Stimulated activated naive CD8-positive, alpha-beta T cell treated with anti-CD3 and anti-CD28 coated beads, Interleukin-15, amount 100 ng/mL, for 72 hours (primary cell): Measurements from ENCODE around the gene ARHGAP22.

Experiments used
- ATAC-seq: fragments of 150-1000 bp; cut with Tn5 transposase; 2 replicates; pipeline ENCODE4 v1.10.0; 2021; ENCODE audit warnings: mild to moderate bottlenecking, moderate library complexity
- DNase-seq, 2 donors: peaks; one replicate each; pipeline ENCODE4 v3.0.0; 2021 to 2022
- H3K27ac Mint-ChIP-seq, 2 donors: one replicate each; pipeline ENCODE4 v1.8.0; 2022; ENCODE audit warnings: mild to moderate bottlenecking in 2 of 2, mixed read lengths in 2 of 2, moderate library complexity in 2 of 2
- H3K27me3 Mint-ChIP-seq: one replicate; pipeline ENCODE4 v1.8.0; 2022; ENCODE audit warnings: mixed read lengths
- H3K4me1 Mint-ChIP-seq: one replicate; pipeline ENCODE4 v1.8.0; 2022; ENCODE audit warnings: mild to moderate bottlenecking, mixed read lengths
- H3K4me3 Mint-ChIP-seq, 2 donors: one replicate each; pipeline ENCODE4 v1.8.0; 2022; ENCODE audit warnings: mild to moderate bottlenecking in 2 of 2, mixed read lengths in 2 of 2, moderate library complexity in 1 of 2
- H3K9me3 Mint-ChIP-seq, 2 donors: one replicate each; pipeline ENCODE4 v1.8.0; 2022; ENCODE audit warnings: mixed read lengths in 2 of 2

ARHGAP22 gene

GRCh38 chr10:48567346-48567745 lies 37.5 kb downstream of the ARHGAP22 start:
- no peak for ATAC-seq
- H3K9me3 Mint-ChIP-seq: no peaks in the 10 kb centered on the region
- H3K4me3 Mint-ChIP-seq: no peak overlapping the region
- DNase-seq: no peak
- no peaks in the 10 kb centered on the region for H3K27me3 Mint-ChIP-seq
- no peaks in the 10 kb centered on the region for H3K4me1 Mint-ChIP-seq
- no peak overlapping the region for H3K27ac Mint-ChIP-seq

GRCh38 chr10:48564466-48565160 lies 40.3 kb downstream of the ARHGAP22 start:
- ATAC-seq (no peak), DNase-seq (no peak)
- H3K27ac Mint-ChIP-seq: no peak overlapping the region
- H3K4me1 Mint-ChIP-seq: no peaks in the 10 kb centered on the region
- no peaks in the 10 kb centered on the region for H3K27me3 Mint-ChIP-seq
- no peak overlapping the region for H3K4me3 Mint-ChIP-seq
- no peaks in the 10 kb centered on the region for H3K9me3 Mint-ChIP-seq

- no peak overlapping the region for H3K4me3 Mint-ChIP-seq
- H3K27me3 Mint-ChIP-seq: no peaks in the 10 kb centered on the region
- ATAC-seq: no peak
- H3K9me3 Mint-ChIP-seq: no peaks in the 10 kb centered on the region
- H3K4me1 Mint-ChIP-seq: no peaks in the 10 kb centered on the region
- no peak for DNase-seq
- H3K27ac Mint-ChIP-seq: no peak overlapping the region
Measured at GRCh38 chr10:48557511-48558123, 47.3 kb downstream of the ARHGAP22 start.

GRCh38 chr10:48556713-48557112 lies 48.2 kb downstream of the ARHGAP22 start:
- Mint-ChIP-seq H3K27ac (no peak overlapping the region), H3K4me3 (no peak overlapping the region), H3K9me3 (no peaks in the 10 kb centered on the region), H3K27me3 (no peaks in the 10 kb centered on the region), H3K4me1 (no peaks in the 10 kb centered on the region)
- no peak for DNase-seq
- ATAC-seq: no peak

GRCh38 chr10:48556065-48556464 lies 48.8 kb downstream of the ARHGAP22 start:
- no peaks in the 10 kb centered on the region for H3K27me3 Mint-ChIP-seq
- ATAC-seq: no peak
- H3K27ac Mint-ChIP-seq: no peak overlapping the region
- no peaks in the 10 kb centered on the region for H3K4me1 Mint-ChIP-seq
- no peaks in the 10 kb centered on the region for H3K9me3 Mint-ChIP-seq
- no peak overlapping the region for H3K4me3 Mint-ChIP-seq
- no peak for DNase-seq

GRCh38 chr10:48555310-48556042 lies 49.4 kb downstream of the ARHGAP22 start:
- H3K27ac Mint-ChIP-seq: no peak overlapping the region
- DNase-seq (no peak), ATAC-seq (no peak)

GRCh38 chr10:48554656-48555055 lies 50.2 kb downstream of the ARHGAP22 start:
- Mint-ChIP-seq H3K27ac (no peak overlapping the region), H3K9me3 (no peaks in the 10 kb centered on the region), H3K4me3 (no peak overlapping the region), H3K4me1 (no peaks in the 10 kb centered on the region), H3K27me3 (no peaks in the 10 kb centered on the region)
- no peak for ATAC-seq
- no peak for DNase-seq

More at GRCh38 chr10:48555310-48556042, 49.4 kb downstream of the ARHGAP22 start:
- H3K27me3 Mint-ChIP-seq: no peaks in the 10 kb centered on the region
- no peaks in the 10 kb centered on the region for H3K4me1 Mint-ChIP-seq
- no peak overlapping the region for H3K4me3 Mint-ChIP-seq
- H3K9me3 Mint-ChIP-seq: no peaks in the 10 kb centered on the region

GRCh38 chr10:48554246-48554645 lies 50.6 kb downstream of the ARHGAP22 start:
- Mint-ChIP-seq H3K4me1 (no peaks in the 10 kb centered on the region), H3K27ac (no peak overlapping the region), H3K4me3 (no peak overlapping the region), H3K9me3 (no peaks in the 10 kb centered on the region), H3K27me3 (no peaks in the 10 kb centered on the region)
- no peak for ATAC-seq
- no peak for DNase-seq

- no peaks in the 10 kb centered on the region for H3K9me3 Mint-ChIP-seq
- H3K27me3 Mint-ChIP-seq: no peaks in the 10 kb centered on the region
- no peaks in the 10 kb centered on the region for H3K4me1 Mint-ChIP-seq
- no peak overlapping the region for H3K27ac Mint-ChIP-seq
- no peak overlapping the region for H3K4me3 Mint-ChIP-seq
- DNase-seq: no peak
- no peak for ATAC-seq
Measured at GRCh38 chr10:48552946-48553564, 51.8 kb downstream of the ARHGAP22 start.

GRCh38 chr10:48551861-48552591 lies 52.8 kb downstream of the ARHGAP22 start:
- ATAC-seq: peak; percentile 51
- DNase-seq: peak; percentile 9 to 22
- H3K4me1 Mint-ChIP-seq: no peaks in the 10 kb centered on the region
- no peaks in the 10 kb centered on the region for H3K27me3 Mint-ChIP-seq
- H3K4me3 Mint-ChIP-seq: no peak overlapping the region
- H3K27ac Mint-ChIP-seq: no peak overlapping the region
- no peaks in the 10 kb centered on the region for H3K9me3 Mint-ChIP-seq

- no peak for DNase-seq
- Mint-ChIP-seq H3K4me3 (no peak overlapping the region), H3K27ac (no peak overlapping the region), H3K27me3 (no peaks in the 10 kb centered on the region), H3K4me1 (no peaks in the 10 kb centered on the region), H3K9me3 (no peaks in the 10 kb centered on the region)
- ATAC-seq: no peak
Measured at GRCh38 chr10:48550977-48551376, 53.9 kb downstream of the ARHGAP22 start.

- H3K4me1 Mint-ChIP-seq: no peaks in the 10 kb centered on the region
- H3K27ac Mint-ChIP-seq: no peak overlapping the region
- DNase-seq (no peak), ATAC-seq (no peak)
- no peaks in the 10 kb centered on the region for H3K9me3 Mint-ChIP-seq
- H3K27me3 Mint-ChIP-seq: no peaks in the 10 kb centered on the region
- H3K4me3 Mint-ChIP-seq: no peak overlapping the region
Measured at GRCh38 chr10:48550071-48550691, 54.7 kb downstream of the ARHGAP22 start.

GRCh38 chr10:48549236-48549635 lies 55.6 kb downstream of the ARHGAP22 start:
- Mint-ChIP-seq H3K4me3 (no peak overlapping the region), H3K4me1 (no peaks in the 10 kb centered on the region), H3K27me3 (no peaks in the 10 kb centered on the region)

GRCh38 chr10:48548531-48549135 lies 56.2 kb downstream of the ARHGAP22 start:
- no peak for DNase-seq
- Mint-ChIP-seq H3K27ac (no peak overlapping the region), H3K4me3 (no peak overlapping the region), H3K4me1 (no peaks in the 10 kb centered on the region), H3K9me3 (no peaks in the 10 kb centered on the region), H3K27me3 (no peaks in the 10 kb centered on the region)
- no peak for ATAC-seq

More at GRCh38 chr10:48549236-48549635, 55.6 kb downstream of the ARHGAP22 start:
- Mint-ChIP-seq H3K9me3 (no peaks in the 10 kb centered on the region), H3K27ac (no peak overlapping the region)
- DNase-seq (no peak), ATAC-seq (no peak)

GRCh38 chr10:48547981-48548380 lies 56.9 kb downstream of the ARHGAP22 start:
- DNase-seq (no peak), ATAC-seq (no peak)
- Mint-ChIP-seq H3K27ac (no peak overlapping the region), H3K9me3 (no peaks in the 10 kb centered on the region), H3K27me3 (no peaks in the 10 kb centered on the region), H3K4me3 (no peak overlapping the region), H3K4me1 (no peaks in the 10 kb centered on the region)
